ENCODE data around the gene PUS10. TPM values are rescaled to one million over a fixed set of nuclear protein-coding genes. Genes with fewer than 3 reads are reported as not detected.

The PUS10 gene
- total and polyA plus RNA-seq, 2 of the 8 experiments (the other 6 are each of a cell fraction or from before 2014, with no cell fraction given) = 1.3 to 3.1 TPM

DNA sequence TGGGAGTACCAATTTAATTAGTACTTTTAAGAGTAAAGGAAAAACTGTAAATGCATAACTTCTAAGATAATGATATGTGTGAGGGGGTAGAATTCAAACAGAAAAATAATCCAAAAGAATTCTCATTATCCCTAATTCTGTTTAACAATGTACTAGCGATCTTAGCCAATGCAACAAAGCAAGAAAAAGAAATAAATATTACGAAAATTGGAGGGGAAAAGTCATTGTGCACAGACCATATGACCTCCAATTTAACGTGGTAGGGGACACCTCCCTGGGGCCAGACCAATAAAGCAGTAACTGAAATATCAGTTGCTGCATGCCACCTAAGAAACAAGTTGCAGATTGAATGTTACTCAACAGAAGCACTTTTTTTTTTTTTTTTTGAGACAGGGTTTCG lies 26.4 kb downstream of the PUS10 start:
- Histone ChIP-seq H3K4ac (replicated peaks; ENCODE audit: insufficient read length, low read depth, low read length) (no peak overlapping the region), H3K23ac (ENCODE audit: insufficient read length) (no peak overlapping the region), H3K14ac (ENCODE audit: insufficient read length) (no peak overlapping the region), H3K79me2 (ENCODE audit: control insufficient read depth in 1 of 2, insufficient read depth in 2 of 2, low read length in 2 of 2) (no peaks in the 10 kb centered on the region), H3K56ac (replicated peaks; ENCODE audit: insufficient read length, low read depth, low read length) (no peak overlapping the region), H3K4me2 (ENCODE audit: insufficient read depth in 1 of 2, low read depth in 2 of 2, low read length in 2 of 2) (no peak overlapping the region), H4K20me1 (replicated peaks in 1 of 2; ENCODE audit: control insufficient read depth in 1 of 2, insufficient read depth in 2 of 2, low read length in 2 of 2) (no peaks in the 10 kb centered on the region), H3K4me3 (ENCODE audit: extremely low read depth in 1 of 4, insufficient read depth in 2 of 4, low read depth in 3 of 4, low read length in 4 of 4) (no peak overlapping the region), H3K79me1 (ENCODE audit: low read depth, low read length) (no peaks in the 10 kb centered on the region), H3K4me1 (replicated peaks in 1 of 4; ENCODE audit: control insufficient read depth in 3 of 4, insufficient read depth in 4 of 4, low read length in 3 of 4) (no peaks in the 10 kb centered on the region), H2BK120ac (replicated peaks; ENCODE audit: low read depth, low read length) (no peak overlapping the region), H3K36me3 (ENCODE audit: control insufficient read depth in 2 of 4, insufficient read depth in 4 of 4, low read length in 3 of 4) (no peaks in the 10 kb centered on the region), H3K27ac (ENCODE audit: low read depth, low read length) (no peak overlapping the region), H4K91ac (replicated peaks; ENCODE audit: insufficient read length, low read length) (no peak overlapping the region), H3K23me2 (ENCODE audit: low read depth, low read length) (no peaks in the 10 kb centered on the region), H2AFZ (ENCODE audit: low read length) (no peak overlapping the region), H2AK5ac (ENCODE audit: low read depth, low read length) (no peak overlapping the region), H3K9me3 (ENCODE audit: insufficient read depth in 2 of 2, low read depth in 1 of 2, low read length in 1 of 2) (peaks cover 13 to 15% of the 10 kb centered on the region in 2 experiments), H4K8ac (ENCODE audit: extremely low read depth, insufficient read depth, low read length) (no peak overlapping the region), H3K18ac (ENCODE audit: extremely low read depth, low read length) (no peak overlapping the region), H2BK15ac (ENCODE audit: low read length) (no peak overlapping the region), H2BK5ac (ENCODE audit: low read depth, low read length) (no peak overlapping the region), H3K27me3 (replicated peaks in 1 of 4; ENCODE audit: control insufficient read depth in 3 of 4, extremely low read depth in 1 of 4, insufficient read depth in 3 of 4, low read length in 3 of 4) (no peaks in the 10 kb centered on the region), H2BK20ac (ENCODE audit: low read length) (no peak overlapping the region), H2BK12ac (ENCODE audit: low read depth, low read length) (no peak overlapping the region), H4K5ac (ENCODE audit: insufficient read length, low read depth, low read length) (no peak overlapping the region), H3K9ac (replicated peaks in 1 of 4; ENCODE audit: extremely low read depth in 1 of 4, low read depth in 3 of 4, low read length in 3 of 4) (no peak overlapping the region)
- 88% methylated on average over 4 of the region's 4 CpGs; no CpG with 5 or more reads in 1 of the 2 experiments for WGBS, 2 experiments (ENCODE audit: extremely low coverage in 1 of 2, insufficient coverage in 1 of 2, insufficient read length in 1 of 2, insufficient replicate concordance in 2 of 2, low coverage in 1 of 2, low lambda C conversion rate in 2 of 2, missing lambda C conversion rate in 1 of 2)
- POLR2A ChIA-PET (ENCODE audit: partially characterized antibody) = interaction anchor here (1.1 kb wide), 1 partner anchor 235 kb away, joined by 4 read pairs; the partner anchor contains the start of gene PAPOLG
- TF ChIP-seq KDM1A (IDR thresholded peaks at IDR 0.05; ENCODE audit: borderline replicate concordance, low read length) (0 out of 2 replicates have a peak, but pooled peaks have one; percentile 22), RXRA (IDR thresholded peaks at IDR 0.05; ENCODE audit: insufficient read depth, low read depth, low read length) (no peak)
- no peak for DNase-seq (ENCODE audit: low read depth in 1 of 2, low spot score in 2 of 2)
- CTCF ChIA-PET (ENCODE audit: partially characterized antibody) = interaction anchor here (2.9 kb wide), 1 partner anchor 8 kb away, joined by 15 read pairs; no protein-coding TSS in a partner anchor
- no peak for FAIRE-seq
